Suprapubic skin (tissue), 3 donors: Measurements from ENCODE around the gene PAX5.

Experiments
- CTCF ChIP-seq, 2 donors: fragments of 200-600 bp in 1 of 2; fragments of 450-650 bp in 1 of 2; sonication (generic) in 1 of 2; IDR thresholded peaks; one replicate each; pipeline ENCODE4 v1.5.1; 2016 to 2019; ENCODE audit warnings: antibody characterized with exemption in 2 of 2, mild to moderate bottlenecking in 1 of 2, moderate library complexity in 1 of 2
- POLR2A ChIP-seq, 2 donors: fragments of 450-650 bp; IDR thresholded peaks; one replicate each; pipeline ENCODE4 v1.6.1; 2017; ENCODE audit warnings: antibody characterized with exemption in 2 of 2, mild to moderate bottlenecking in 2 of 2, moderate library complexity in 2 of 2

GRCh38 chr9:36930941-36931340 lies 103.1 kb downstream of the PAX5 start:
- TF ChIP-seq POLR2A (IDR thresholded peaks at IDR 0.05) (no peak), CTCF (IDR thresholded peaks at IDR 0.05) (no peak)
